ENCODE measurements around the gene RNF32.

Gene RNF32

DNA sequence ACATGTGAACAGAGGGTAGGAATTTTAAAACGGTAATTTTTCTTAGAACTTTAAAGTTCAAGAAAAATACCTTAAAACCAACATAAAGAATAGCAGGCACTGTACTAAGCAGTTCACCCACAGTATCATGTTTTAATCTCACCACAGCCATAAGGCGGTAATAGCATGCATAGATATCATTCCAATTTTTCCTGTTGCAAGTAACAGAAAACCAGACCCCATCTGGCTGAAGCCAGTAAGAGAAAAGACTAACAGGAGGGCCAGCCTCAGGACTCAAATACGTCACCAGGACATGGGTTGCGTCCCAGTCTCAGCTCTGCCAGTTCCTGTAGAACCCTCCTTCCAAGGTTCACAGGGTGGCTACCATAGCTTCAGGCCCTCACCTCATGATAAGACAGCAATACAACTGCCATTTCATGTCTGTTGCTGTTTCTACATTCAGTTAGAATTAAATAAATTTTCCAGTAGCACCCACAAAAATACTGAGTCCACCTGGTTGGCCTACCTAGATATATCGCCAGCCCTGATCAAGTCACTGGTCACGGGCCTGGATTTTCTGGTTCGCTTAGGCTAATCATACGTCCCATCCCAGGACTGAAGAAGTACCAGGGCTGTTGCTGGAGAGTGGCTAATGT lies 2.0 kb upstream of the RNF32 start:
- Histone ChIP-seq H2AFZ (ENCODE audit: low read depth, low read length) (no peak overlapping the region), H3K4me1 (ENCODE audit: low read length) (peaks cover 14% of the 10 kb centered on the region), H4K20me1 (ENCODE audit: insufficient read depth, low read length) (no peaks in the 10 kb centered on the region), H3K4me3 (ENCODE audit: low read length) (no peak overlapping the region), H3K9me3 (ENCODE audit: insufficient read depth, low read length) (0 out of 2 replicates have a peak, but pooled peaks cover 4% of the 10 kb centered on the region), H3K79me2 (ENCODE audit: low read length) (peaks cover 4% of the 10 kb centered on the region; the same call in 1 of the 2 replicates), H3K4me2 (ENCODE audit: low read length) (no peak overlapping the region), H3K36me3 (replicated peaks; ENCODE audit: low read depth, low read length) (peaks cover 9% of the 10 kb centered on the region), H3K27me3 (ENCODE audit: low read depth, low read length) (no peaks in the 10 kb centered on the region), H3K27ac (ENCODE audit: low read length) (no peak overlapping the region), H3K9ac (ENCODE audit: low read length) (no peak overlapping the region)
- no peak for TF ChIP-seq CTCF (IDR thresholded peaks at IDR 0.05; ENCODE audit: low read depth, low read length)
- no peak for TF ChIP-seq EZH2phosphoT487 (IDR thresholded peaks at IDR 0.05; ENCODE audit: low read depth)

DNA sequence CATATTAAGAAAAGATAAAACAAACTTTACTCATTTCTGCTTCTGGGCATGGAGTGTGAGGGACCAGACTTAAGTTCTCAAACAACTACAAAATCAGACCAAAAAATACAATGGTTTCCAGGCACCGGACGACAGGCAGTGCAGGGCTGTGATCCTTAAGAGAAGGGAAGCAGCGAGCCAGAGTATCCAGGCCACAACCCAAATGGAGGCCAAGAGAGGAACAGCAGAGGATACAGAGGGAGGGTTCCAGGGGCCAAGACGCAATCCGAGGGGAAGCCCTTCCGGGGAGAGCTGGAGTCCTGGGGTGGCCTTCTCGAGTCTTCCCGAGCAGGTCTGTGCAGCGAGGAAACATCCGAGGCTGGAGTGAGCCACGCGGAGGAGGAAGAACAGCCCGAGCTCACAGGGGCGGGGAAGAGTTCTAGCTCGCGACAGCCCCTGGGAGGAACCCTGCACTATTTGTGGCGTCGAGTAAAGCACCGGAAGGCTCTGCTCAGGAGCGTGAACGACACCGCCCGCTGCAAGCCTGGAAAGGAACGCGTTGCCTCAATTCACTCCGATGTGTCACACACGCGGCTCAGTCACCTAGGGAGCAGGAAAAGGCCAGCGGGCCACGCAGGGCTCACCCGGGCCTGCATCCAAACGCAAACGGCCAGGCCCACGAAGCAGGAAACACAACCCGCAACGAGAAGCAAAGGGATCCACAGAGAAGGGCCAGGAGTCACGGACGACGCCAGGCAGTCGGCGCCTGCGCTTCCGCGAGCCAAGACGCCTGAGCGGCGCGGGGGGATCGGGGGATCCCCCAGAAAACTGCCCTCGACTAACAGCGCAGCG lies 933 bp upstream of the RNF32 start:
- peak overlapping the region; percentile 90 for H3K4me2 ChIP-seq (ENCODE audit: low read length)
- H3K27me3 ChIP-seq (ENCODE audit: low read depth, low read length), result no peaks in the 10 kb centered on the region
- no peaks in the 10 kb centered on the region for H4K20me1 ChIP-seq (ENCODE audit: insufficient read depth, low read length)
- H3K4me3 ChIP-seq (ENCODE audit: low read length), result peak overlapping the region; percentile 84
- H2AFZ ChIP-seq (ENCODE audit: low read depth, low read length), result peak overlapping the region; percentile 90
- TF ChIP-seq CTCF (IDR thresholded peaks at IDR 0.05; ENCODE audit: low read depth, low read length), result no peak
- TF ChIP-seq EZH2phosphoT487 (IDR thresholded peaks at IDR 0.05; ENCODE audit: low read depth), result no peak
- H3K36me3 ChIP-seq (replicated peaks; ENCODE audit: low read depth, low read length), result peaks cover 9% of the 10 kb centered on the region
- 0 out of 2 replicates have a peak, but pooled peaks cover 4% of the 10 kb centered on the region for H3K9me3 ChIP-seq (ENCODE audit: insufficient read depth, low read length)
- no peak overlapping the region for H3K27ac ChIP-seq (ENCODE audit: low read length)
- peaks cover 14% of the 10 kb centered on the region for H3K4me1 ChIP-seq (ENCODE audit: low read length)
- H3K79me2 ChIP-seq (ENCODE audit: low read length), result peaks cover 4% of the 10 kb centered on the region; the same call in 1 of the 2 replicates
- peak overlapping the region; percentile 24; the same call in 1 of the 2 replicates for H3K9ac ChIP-seq (ENCODE audit: low read length)

GRCh38 chr7:156640949-156641485 lies 443 bp downstream of the RNF32 start:
- Histone ChIP-seq H3K4me3 (ENCODE audit: low read length) (peak overlapping the region; percentile 84), H3K9me3 (ENCODE audit: insufficient read depth, low read length) (0 out of 2 replicates have a peak, but pooled peaks cover 4% of the 10 kb centered on the region), H3K4me1 (ENCODE audit: low read length) (peaks cover 14% of the 10 kb centered on the region), H3K36me3 (replicated peaks; ENCODE audit: low read depth, low read length) (peaks cover 9% of the 10 kb centered on the region), H3K27me3 (ENCODE audit: low read depth, low read length) (no peaks in the 10 kb centered on the region), H3K27ac (ENCODE audit: low read length) (peak overlapping the region; percentile 52), H4K20me1 (ENCODE audit: insufficient read depth, low read length) (no peaks in the 10 kb centered on the region), H2AFZ (ENCODE audit: low read depth, low read length) (peak overlapping the region; percentile 72), H3K9ac (ENCODE audit: low read length) (peak overlapping the region; percentile 69), H3K4me2 (ENCODE audit: low read length) (peak overlapping the region; percentile 76), H3K79me2 (ENCODE audit: low read length) (peaks cover 4% of the 10 kb centered on the region; the same call in 1 of the 2 replicates)
- TF ChIP-seq CTCF (IDR thresholded peaks at IDR 0.05; ENCODE audit: low read depth, low read length), result no peak
- no peak for TF ChIP-seq EZH2phosphoT487 (IDR thresholded peaks at IDR 0.05; ENCODE audit: low read depth)
